Spleen (tissue), 7 donors: Measurements from ENCODE around the gene AP1G2.

ENCODE experiments used
- POLR2AphosphoS5 ChIP-seq, 3 donors: sonication (generic); formaldehyde crosslinking; IDR thresholded peaks; one replicate each; pipeline ENCODE4 v1.5.1; 2017; ENCODE audit warnings: antibody characterized with exemption in 3 of 3
- TF ChIP-seq, protein P1 (sequence below), 11 experiments: fragments of 200-600 bp in 7 of 11; fragments of 450-650 bp in 4 of 11; sonication (generic) in 4 of 11; IDR thresholded peaks in 8 of 11; conservative IDR thresholded peaks in 3 of 11; 1 replicate in 7 of 11; 2 replicates in 4 of 11; pipeline versions ENCODE4 v1.4.0 to v1.8.0; 2016 to 2021; ENCODE audit warnings: antibody characterized with exemption in 11 of 11, inconsistent platforms in 4 of 11, mild to moderate bottlenecking in 1 of 11
- donor health status: DM: no; HTN: no; CAD: no; lungs with moderate emphysema.
- donor health status: DM: no; HTN: no; CAD: no.
- donor health status: DM: no; HTN: no; CAD: no.

DNA sequence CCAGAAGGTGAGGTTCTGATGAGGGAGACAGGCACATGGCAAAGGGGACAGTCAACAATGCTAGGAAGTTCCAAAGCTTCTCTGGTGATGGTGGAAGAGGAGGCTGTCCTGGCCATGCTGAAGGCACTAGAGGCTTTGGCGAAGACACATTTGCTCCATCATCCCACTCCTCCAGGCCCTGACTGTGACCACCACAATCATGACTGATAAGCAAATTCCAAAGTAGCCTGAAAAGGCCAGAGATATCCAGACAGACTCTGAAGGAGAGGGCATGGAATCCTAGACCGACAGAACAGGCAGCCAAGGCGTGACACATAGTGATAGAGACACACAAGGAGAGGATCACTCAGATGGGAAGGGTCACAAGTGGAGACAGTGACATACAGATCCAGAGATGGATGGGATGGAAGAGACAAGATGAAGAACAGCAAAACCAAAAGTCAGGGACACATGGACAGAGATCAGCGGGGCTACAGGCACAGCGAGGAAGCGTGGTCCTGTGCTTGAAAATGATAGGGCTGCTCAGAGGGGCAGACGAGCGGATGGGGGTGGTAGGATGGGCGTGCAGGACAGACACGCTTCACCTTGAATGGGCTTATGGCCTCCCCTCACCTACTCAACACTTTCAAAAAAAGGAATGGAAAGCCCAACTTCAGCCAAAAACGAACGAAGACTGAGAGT lies 17.3 kb downstream of the AP1G2 start:
- TF ChIP-seq POLR2AphosphoS5 (IDR thresholded peaks at IDR 0.05), result no peak
- TF ChIP-seq, protein P1, sequence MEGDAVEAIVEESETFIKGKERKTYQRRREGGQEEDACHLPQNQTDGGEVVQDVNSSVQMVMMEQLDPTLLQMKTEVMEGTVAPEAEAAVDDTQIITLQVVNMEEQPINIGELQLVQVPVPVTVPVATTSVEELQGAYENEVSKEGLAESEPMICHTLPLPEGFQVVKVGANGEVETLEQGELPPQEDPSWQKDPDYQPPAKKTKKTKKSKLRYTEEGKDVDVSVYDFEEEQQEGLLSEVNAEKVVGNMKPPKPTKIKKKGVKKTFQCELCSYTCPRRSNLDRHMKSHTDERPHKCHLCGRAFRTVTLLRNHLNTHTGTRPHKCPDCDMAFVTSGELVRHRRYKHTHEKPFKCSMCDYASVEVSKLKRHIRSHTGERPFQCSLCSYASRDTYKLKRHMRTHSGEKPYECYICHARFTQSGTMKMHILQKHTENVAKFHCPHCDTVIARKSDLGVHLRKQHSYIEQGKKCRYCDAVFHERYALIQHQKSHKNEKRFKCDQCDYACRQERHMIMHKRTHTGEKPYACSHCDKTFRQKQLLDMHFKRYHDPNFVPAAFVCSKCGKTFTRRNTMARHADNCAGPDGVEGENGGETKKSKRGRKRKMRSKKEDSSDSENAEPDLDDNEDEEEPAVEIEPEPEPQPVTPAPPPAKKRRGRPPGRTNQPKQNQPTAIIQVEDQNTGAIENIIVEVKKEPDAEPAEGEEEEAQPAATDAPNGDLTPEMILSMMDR (IDR thresholded peaks at IDR 0.05 in 8 of 11, conservative IDR thresholded peaks at IDR 0.05 in 3 of 11), result no peak
